HG02884 (cell line): ENCODE data around the gene IGFBP7.

Source experiments
- ATAC-seq: cut with Tn5 transposase; IDR thresholded peaks from one replicate; pipeline ENCODE4 v1.9.1; 2021; ENCODE audit warnings: mild to moderate bottlenecking, moderate library complexity; ENCODE audit not compliant: unreplicated experiment

The IGFBP7 gene

DNA sequence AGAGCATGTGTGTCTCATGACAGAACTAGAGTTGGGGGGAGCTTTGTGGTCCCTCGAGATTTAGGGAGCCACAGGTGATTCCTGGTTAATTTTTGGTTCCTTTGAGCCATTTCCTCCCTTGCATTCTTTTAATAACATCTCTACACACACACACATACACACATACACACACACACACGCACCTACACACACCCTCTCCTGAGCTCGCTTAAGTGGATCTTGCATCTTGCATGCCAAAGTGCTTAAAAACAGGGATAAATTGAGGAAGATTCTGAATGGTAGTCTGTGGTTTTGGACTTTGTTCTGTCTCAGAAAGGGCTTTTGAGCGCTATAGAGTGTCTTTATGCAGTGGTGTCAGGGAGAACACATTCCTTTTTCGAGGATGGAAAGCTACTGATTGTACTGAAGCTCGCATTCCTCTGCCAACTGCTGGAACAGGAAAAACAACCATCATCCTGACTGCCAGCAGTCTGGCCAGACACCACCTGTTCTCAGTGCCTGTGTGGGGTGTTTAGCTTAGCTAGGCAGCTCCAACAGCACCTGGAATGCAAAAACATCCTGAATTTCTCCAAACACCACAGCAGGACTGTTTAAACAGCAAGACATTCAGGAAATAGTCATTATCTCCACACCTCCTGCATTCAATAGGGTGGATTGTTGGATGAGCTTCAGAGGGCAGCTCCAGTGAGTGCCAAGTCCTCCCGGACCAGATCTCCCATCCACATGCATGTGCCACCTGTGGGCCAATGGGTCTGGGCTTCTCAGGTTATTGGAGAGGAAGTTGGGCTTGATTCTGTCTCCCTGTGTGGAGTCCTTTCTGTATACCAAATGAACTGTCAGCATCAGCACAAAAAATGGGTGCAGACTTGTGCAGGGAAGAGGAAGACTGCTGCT is 21.9 kb upstream of the IGFBP7 start:
- ATAC-seq, result no peak

DNA sequence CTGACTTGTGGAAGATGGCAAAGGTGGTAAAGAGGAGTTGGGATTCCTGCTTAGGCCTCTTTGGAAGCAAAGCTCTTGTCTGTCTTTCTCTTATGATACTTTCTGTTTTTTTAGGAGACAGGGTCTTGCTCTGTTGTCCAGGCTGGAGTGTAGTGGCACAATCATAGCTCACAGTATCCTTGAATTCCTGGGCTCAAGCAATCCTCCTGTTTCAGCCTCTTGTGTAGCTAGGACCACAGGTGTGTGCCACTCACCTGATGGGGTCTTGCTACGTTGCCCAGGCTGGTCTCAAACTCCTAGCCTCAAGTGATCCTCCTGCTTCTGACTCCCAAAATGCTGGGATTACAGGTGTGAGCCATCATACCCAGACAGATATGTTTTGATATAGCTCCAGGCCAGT is 19.3 kb upstream of the IGFBP7 start:
- no peak for ATAC-seq

DNA sequence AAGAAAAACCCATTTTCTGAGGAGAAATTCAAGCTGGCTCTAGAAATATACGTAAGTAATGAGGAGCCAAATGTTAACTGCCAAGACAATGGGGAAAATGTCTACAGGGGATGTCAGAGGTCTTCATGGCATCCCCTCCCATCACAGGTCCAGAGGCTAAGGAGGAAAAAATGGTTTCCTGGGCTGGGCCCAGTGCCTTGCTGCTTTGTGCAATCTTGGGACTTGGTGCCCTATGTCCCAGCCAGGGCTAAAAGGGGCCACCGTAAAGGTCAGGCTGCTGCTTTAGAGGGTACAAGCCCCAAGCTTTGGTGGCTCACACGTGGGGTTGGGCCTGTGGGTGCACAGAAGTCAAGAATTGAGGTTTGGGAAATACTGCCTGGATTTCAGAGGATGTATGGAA is 17.2 kb upstream of the IGFBP7 start:
- no peak for ATAC-seq

DNA sequence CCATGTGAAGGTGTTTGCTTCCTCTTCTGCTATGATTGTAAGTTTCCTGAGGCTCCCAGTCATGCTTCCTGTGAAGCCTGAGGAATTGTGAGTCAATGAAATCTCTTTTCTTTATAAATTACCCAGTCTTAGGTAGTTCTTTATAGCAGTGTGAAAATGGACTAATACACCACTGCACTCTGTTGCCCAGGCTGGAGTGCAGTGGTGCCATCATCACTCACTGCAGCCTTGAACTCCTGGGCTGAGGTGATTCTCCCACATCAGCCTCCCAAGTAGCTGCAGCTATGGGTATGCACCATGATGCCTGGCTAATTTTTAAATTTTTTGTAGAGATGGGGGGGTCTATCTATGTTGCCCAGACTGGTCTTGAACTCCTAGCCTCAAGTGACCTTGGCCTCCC is 15.8 kb upstream of the IGFBP7 start:
- no peak for ATAC-seq

DNA sequence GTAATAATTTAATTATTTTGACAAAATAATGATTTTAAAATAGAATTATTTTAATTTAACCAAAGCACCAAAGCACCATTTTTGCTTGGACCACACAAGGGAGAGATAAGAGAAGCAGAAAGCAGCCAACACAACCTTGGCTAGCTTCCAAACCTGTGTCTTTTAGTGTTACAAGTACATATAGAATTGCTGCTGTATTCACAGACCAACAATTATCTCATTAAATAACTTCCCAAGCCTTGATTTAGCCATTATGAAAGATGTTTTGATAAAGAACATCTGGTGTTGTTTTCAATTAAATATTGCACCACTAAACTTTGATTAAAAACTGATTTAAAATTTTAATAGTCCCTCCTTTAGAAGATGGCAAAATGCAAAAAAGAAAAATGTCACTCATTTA is 14.0 kb upstream of the IGFBP7 start:
- ATAC-seq, result no peak

DNA sequence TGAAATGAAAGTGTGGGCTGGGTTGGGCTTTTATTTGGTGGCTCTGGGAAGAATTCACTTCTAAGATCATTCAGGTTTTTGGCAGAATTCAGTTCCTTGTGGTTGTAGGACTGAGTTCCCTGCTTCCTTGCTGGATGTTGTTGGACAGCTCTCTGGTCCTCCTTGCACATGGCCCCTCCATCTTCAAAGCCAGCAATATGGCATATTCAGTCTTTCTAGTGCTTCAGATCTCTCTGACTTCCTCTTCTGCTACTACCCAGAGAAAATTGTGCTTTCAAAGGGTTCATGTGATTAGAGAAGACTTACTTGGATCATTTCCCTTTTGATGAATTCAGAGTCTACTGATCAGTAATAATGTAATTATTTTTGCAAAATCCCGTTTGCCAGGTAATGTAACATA is 12.8 kb upstream of the IGFBP7 start:
- ATAC-seq, result no peak

DNA sequence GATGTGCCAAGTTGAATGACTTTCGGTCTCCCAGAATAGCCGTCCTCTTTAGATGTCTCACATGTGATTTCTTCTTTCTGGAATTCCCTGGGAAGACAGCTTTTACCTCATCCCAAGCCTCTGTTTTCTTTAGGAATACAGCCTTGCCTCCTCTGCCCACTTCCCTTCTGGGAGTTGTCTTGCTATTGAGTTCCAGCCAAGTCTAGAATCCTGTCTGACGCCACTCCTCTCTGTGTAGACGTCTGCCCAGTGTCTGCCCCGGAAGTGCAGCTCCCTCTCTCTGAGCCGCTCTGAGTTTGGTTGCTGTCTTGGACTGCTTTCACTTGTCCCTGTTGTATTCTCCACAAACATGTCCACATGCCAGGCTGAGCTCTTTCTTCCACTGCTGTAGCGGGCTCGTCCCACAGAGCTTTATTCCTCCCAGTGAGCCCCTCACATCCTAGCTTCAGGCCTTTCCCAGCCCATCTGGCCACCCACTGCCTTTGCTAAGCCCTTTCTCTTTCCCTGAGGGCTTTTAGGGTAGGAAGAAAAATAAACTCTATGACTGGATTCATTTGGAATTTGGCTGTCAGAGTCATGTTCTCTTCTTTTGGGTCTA is 9.0 kb upstream of the IGFBP7 start:
- no peak for ATAC-seq

DNA sequence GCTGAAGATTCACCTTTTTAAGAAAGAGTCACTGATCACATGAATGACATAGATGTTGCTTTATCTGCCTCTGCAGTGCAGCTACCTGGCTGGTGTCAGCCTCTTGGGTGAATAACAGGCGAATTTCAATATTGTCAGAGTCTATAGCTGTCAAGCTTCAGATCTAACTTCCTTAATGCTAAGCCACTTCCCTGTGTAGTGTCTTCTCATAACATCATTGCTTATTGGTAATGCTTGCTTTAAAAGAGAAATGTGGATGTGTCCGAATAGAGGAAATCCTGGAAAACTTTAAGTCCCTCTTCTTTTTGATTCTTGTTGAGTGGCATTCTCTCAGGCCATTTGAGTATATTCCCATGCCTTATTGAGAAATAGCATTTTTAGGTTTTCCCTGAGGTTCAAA is 7.3 kb upstream of the IGFBP7 start:
- no peak for ATAC-seq

DNA sequence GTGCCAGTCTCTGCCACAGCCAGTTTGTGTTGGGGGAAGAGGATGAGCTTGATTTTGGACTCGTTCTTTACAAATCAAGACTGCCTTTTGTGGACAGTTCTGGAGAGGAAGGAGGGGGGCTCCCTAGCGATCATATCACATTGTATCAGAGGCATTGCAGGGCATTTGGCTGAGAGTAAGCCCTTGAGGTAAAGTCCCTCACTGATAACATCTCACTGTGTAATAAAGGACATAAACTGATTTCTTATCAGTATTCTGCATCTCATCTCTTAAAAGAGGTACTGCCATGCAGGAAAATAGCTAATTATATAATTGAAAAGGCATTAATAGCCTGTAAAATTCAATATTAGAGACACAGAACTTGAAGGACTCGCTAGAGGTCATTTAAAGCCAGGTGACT is 6.1 kb upstream of the IGFBP7 start:
- no peak for ATAC-seq

DNA sequence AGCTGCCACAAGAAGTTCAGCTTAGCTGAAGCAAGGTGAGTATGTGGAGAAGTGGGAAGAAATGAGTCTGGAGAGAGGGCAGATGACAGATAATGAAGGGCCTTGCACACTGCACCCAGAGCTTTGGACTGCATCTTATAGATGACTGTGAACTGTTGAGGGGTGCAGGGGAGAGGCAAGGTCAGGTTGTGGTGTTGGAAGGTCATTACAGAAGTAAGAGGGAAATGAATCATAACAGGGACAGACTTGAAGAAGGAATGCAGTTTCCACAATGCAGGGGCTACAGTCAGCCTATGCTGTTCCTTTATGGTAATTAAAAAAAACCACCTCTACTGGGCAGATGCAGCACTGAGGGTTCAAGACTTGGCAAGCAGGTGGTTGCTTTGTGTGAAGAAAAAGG is 4.8 kb upstream of the IGFBP7 start:
- no peak for ATAC-seq

DNA sequence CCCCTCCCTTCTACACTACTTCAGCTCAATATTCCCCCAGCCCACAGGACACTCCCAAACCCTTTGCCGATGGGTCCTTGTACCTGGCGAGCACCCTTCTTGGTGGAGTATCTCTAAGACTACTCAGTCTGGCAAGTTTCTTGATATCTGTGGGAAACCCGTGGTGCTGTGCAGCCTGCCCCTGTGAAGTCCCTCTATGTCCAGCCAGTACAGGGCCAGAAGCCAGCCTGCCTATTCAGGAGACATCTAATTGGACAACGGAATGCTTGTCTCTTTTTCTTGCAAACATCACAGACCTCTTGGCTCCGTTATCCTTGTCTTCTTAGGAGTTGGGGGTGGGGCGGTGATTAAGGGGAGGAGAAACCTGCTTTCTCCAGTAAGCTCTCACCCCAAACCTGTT is 3.7 kb upstream of the IGFBP7 start:
- no peak for ATAC-seq

DNA sequence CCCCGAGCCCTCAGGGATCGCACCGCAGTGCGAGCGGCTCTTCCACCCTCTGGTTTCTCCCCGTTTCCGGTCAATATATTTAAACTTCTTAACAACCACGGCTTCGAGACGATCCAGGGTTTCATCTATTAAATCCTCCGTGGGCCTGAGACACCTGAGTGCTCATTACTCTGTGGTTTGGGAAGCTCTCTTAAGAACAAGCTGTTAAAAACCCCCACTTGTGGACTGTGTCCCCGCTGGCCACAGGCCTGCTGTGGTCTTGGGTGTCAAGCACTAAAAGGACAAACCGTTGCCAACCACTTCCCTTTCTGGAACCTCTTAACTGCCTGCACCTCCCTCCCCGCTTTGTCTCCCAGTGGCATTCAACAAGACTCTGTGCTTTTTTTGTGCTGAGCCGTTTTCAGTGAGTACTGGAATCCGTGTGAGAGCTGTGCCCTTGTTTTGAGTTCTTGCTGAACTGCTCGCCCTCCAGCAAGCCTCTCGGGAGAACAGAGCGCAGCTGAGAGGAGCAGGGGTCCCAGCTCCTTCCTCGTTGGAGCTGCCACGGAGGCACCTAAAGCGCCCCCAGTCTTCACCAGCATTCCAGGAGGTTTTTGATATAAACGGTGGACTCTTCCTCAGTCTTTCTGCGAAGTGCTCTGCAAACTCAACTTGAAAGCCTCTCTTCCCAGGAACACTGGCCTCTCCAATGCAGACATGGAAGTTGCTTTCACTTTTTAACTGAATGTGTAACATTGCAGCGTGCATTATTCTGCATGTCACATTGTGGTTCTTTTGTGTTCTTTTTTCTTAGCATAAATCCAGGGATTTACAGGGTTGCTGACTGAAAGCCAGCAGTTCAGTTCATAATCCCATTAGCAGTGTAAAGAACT is 691 bp upstream of the IGFBP7 start:
- peak; percentile 36 for ATAC-seq

DNA sequence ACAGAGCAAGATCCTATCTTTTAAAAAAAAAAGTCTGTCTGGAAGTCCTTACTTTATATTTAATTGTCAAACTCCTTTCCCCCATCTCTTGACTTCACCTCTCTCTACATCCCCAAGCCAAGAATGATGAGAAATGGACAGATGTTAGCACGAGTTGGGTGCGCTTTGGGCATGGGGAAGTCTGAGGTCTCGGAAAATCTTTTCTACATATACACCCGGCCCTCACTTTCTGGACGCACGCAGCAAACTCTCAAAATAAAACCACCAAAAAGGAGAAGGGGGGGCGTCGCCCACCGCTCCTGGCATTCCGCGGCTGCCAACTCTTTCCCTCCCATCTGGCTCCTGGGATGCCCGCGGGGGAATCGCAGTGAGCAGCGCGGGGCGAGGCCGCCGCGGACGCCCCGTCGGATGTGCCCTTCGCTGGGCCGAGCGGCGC is 756 bp downstream of the IGFBP7 start:
- no peak for ATAC-seq

DNA sequence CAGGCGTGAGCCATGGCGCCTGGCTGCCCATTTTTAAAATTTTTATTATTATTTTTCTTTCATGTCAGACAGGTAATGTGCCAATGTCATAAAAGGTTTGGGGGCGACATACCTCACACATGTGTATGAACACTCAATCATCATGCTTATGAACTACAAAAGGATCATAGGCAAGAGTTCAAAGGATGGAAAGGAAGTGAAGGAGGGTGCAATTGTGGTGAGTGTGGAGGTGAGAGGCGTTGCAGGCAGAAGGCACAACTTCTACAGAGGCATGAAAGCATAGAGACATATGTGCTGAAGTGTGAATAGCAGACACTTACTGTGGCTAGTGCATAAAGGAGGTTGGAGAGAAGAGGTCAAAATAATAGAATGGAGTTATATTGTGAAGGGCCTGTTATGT is 4.0 kb downstream of the IGFBP7 start:
- ATAC-seq, result no peak

DNA sequence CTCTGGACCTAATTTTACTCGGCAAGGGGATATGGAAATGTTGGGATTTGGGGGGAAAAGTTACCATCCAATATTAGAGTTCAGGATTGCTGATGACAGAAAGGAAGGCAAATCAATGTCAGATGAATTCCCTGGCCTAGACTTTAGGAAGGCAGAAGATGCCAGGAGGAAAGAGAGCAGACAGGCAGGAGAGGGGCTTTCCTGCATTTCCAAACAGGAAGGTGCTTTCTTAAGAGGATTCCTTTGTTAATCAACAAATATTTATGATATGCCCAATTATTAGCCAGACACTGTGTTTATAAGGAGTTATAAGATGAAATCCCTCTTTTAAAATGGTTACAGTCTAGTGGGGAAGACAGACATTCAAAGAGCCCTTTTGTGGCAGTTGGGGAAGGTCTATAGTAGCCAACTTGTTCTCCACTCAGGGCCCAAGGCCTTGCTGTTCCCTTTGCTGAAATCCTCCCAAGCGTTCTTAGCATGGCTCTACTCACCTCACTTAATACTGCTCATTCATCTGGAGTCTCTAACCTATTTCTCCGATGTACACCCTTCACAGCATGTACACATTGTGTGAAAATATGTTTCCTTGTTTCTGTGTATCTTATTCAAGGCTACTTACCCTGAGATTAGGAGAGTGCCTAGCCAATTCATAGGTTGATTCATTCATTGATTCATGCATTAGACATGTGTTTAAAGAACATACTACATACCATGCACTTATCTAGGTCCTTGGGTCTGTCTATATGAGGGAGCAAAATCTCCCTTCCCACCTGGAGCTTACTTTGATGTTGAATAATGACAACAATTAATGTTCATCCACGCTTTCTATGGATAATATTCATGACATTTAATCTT is 5.3 kb downstream of the IGFBP7 start:
- no peak for ATAC-seq

DNA sequence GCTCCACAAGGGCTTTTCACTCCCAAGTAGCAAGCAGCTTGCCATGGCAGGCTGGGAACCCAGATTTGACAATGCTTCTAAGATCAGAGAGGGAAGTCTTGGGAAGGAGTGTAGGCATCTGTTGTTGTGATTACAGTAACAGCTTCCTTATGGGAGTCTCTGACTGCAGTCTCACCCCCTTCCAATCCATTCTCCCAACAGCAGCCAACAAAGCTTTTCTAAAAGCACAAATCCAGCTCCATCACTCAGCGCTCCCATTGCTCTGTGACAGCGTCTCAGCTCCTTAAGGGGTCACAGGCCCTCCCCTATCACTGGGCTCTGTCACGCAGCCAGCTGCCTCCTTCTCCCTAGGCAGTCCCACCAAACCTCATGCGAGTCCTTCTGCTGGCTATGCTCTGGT is 7.1 kb downstream of the IGFBP7 start:
- ATAC-seq, result no peak

DNA sequence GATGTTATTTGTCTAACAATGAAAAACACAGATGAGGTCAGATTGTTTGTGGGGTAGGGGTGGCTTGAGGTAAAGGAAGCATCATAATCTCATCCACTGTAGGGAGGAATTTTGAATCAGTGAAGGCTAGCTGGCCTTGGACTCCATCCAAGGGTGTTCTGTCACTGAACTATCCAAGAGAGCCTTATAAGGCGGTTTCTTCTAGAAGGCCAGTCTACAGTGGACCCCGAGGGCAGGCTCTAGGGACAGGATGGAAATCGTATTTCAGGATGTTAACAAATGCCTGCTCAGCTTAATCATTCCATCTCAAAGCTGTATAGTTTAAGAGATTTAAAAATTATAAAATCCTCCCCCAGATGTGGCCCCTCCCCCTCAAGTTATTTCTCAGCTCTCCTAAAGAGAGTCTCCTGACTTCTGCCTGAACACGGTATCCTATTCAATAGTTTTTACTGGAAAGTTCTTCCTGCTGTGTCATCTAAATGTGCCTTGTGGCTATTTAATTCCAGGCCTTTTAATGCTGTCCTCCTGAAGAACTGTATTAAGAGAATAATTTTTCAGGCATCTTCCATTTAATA is 8.0 kb downstream of the IGFBP7 start:
- ATAC-seq, result no peak

DNA sequence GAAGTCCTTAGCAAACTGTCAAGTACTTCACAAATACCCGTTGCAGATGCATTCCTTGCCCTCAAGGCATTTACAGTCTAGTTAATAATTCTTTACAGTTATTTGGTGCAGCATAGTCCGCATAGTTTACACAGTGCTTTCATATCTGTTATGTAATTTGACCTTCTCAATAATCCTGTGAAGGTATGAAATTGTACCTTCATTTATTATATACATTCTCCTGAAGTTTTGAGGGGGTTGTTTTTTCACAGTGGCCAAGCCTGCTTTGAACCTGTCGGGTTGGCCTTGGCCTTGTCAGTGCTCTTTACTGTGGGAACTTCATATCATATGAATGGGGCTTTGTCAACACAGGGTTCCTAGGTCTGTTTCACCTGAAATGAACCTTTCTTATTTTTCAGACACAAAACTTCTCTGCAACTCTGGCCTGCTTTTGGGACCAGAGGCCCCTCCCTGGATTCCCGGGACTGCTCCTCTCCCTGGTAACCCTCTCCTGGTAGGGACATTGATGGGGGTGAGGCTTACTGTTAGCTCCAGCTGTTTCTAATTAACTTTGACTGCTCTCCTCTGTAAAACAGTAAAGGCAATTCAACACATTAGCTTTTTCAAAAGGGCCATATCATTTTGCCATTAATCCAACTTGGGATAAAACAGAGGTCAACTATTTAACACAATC is 9.1 kb downstream of the IGFBP7 start:
- ATAC-seq, result no peak

DNA sequence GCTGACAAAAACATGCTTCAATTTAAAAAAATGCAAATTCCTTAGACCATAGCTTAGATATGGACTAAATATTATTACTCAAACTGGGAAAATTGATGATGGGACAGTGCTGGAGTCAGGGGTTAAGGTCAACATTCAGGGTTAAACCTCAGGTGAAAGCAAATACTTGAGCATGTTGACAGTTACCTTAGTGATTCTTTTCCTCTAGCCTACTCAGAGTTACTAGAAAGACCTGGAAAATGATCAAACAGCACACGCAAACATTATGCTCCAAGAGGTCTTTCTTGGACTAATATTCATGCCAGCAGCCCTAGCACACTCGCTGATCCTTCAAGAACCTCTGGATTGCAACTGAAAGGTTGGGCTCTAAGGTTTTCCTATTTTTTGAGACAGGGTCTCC is 10.8 kb downstream of the IGFBP7 start:
- ATAC-seq, result no peak

DNA sequence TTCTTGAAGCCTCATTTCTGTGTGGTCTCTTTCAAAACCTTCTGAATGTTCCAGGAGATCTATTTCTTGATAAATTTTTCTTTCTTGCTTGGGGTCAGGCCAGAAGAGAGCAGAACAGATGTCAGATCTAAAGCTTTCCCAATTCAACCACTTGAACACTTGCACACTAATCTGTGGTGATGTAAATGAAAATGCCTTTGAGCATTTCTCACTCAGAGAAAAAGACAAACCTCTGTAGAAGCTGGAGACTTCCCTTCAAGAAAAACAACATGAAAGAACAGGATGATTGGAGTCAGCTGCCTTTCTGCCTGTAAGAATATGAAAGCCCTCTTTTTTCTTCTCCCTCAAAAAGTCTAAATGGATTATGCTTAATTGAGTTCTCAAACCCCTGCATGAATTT is 11.2 kb downstream of the IGFBP7 start:
- no peak for ATAC-seq
